Measurements from ENCODE around the gene TMEM26. TPM values are rescaled to one million over a fixed set of nuclear protein-coding genes. Genes with fewer than 3 reads are reported as not detected.

The TMEM26 gene
- total RNA-seq, 2 experiments from 2014 or later = not detected

- Mint-ChIP-seq H3K36me3 (no peaks in the 10 kb centered on the region), H3K27me3 (peaks cover 35% of the 10 kb centered on the region), H3K9me3 (ENCODE audit: low read depth) (no peaks in the 10 kb centered on the region), H3K4me1 (peaks cover 8% of the 10 kb centered on the region), H3K27ac (no peak overlapping the region), H3K4me3 (no peak overlapping the region)
- CTCF ChIA-PET = no interaction called here
- no peak for ATAC-seq
- DNase-seq = no peak
These were observed 4.2 kb downstream of the TMEM26 start for GRCh38 chr10:61448841-61449600.

- no peaks in the 10 kb centered on the region for H3K36me3 Mint-ChIP-seq
- CTCF ChIA-PET = no interaction called here
- H3K9me3 Mint-ChIP-seq (ENCODE audit: low read depth) = no peaks in the 10 kb centered on the region
These were observed 5.1 kb downstream of the TMEM26 start for GRCh38 chr10:61448091-61448490.

GRCh38 chr10:61439058-61439609, 14.0 kb downstream of the TMEM26 start:
- H3K27me3 Mint-ChIP-seq = no peaks in the 10 kb centered on the region
- peaks cover 7% of the 10 kb centered on the region for H3K4me1 Mint-ChIP-seq
- H3K4me3 Mint-ChIP-seq = no peak overlapping the region
- DNase-seq (no peak), ATAC-seq (no peak)
- H3K36me3 Mint-ChIP-seq = no peaks in the 10 kb centered on the region
- CTCF ChIA-PET = no interaction called here
- H3K27ac Mint-ChIP-seq = no peak overlapping the region
- no peaks in the 10 kb centered on the region for H3K9me3 Mint-ChIP-seq (ENCODE audit: low read depth)

More at GRCh38 chr10:61448091-61448490, 5.1 kb downstream of the TMEM26 start:
- H3K27ac Mint-ChIP-seq = no peak overlapping the region
- DNase-seq = no peak
- peaks cover 27% of the 10 kb centered on the region for H3K27me3 Mint-ChIP-seq
- no peak overlapping the region for H3K4me3 Mint-ChIP-seq
- ATAC-seq = no peak
- peaks cover 8% of the 10 kb centered on the region for H3K4me1 Mint-ChIP-seq

GRCh38 chr10:61438141-61438988, 14.8 kb downstream of the TMEM26 start:
- Mint-ChIP-seq H3K4me1 (peaks cover 7% of the 10 kb centered on the region), H3K9me3 (ENCODE audit: low read depth) (no peaks in the 10 kb centered on the region), H3K4me3 (no peak overlapping the region), H3K36me3 (no peaks in the 10 kb centered on the region), H3K27me3 (no peaks in the 10 kb centered on the region), H3K27ac (no peak overlapping the region)
- no peak for ATAC-seq
- CTCF ChIA-PET = no interaction called here
- no peak for DNase-seq

- Mint-ChIP-seq H3K27ac (no peak overlapping the region), H3K27me3 (peaks cover 2% of the 10 kb centered on the region), H3K36me3 (no peaks in the 10 kb centered on the region), H3K4me3 (no peak overlapping the region), H3K4me1 (no peaks in the 10 kb centered on the region), H3K9me3 (ENCODE audit: low read depth) (peaks cover 2% of the 10 kb centered on the region)
- CTCF ChIA-PET = no interaction called here
- no peak for ATAC-seq
- DNase-seq = no peak
These were observed 30.0 kb downstream of the TMEM26 start for GRCh38 chr10:61423178-61423577.

GRCh38 chr10:61417661-61418060, 35.5 kb downstream of the TMEM26 start:
- Mint-ChIP-seq H3K27ac (no peak overlapping the region), H3K4me3 (no peak overlapping the region), H3K9me3 (ENCODE audit: low read depth) (peaks cover 2% of the 10 kb centered on the region), H3K27me3 (peaks cover 9% of the 10 kb centered on the region), H3K36me3 (no peaks in the 10 kb centered on the region), H3K4me1 (no peaks in the 10 kb centered on the region)
- DNase-seq (no peak), ATAC-seq (no peak)
- CTCF ChIA-PET = no interaction called here

- no peaks in the 10 kb centered on the region for H3K36me3 Mint-ChIP-seq
- no peaks in the 10 kb centered on the region for H3K4me1 Mint-ChIP-seq
- no peak for ATAC-seq
- no peak for DNase-seq
- H3K27ac Mint-ChIP-seq = no peak overlapping the region
- peaks cover 2% of the 10 kb centered on the region for H3K9me3 Mint-ChIP-seq (ENCODE audit: low read depth)
- CTCF ChIA-PET = no interaction called here
- H3K4me3 Mint-ChIP-seq = no peak overlapping the region
- peaks cover 9% of the 10 kb centered on the region for H3K27me3 Mint-ChIP-seq
These were observed 37.4 kb downstream of the TMEM26 start for GRCh38 chr10:61415824-61416223.

GRCh38 chr10:61411706-61412105, 41.5 kb downstream of the TMEM26 start:
- no peak for ATAC-seq
- CTCF ChIA-PET = no interaction called here
- peaks cover 7% of the 10 kb centered on the region for H3K27me3 Mint-ChIP-seq

GRCh38 chr10:61410353-61411070, 42.7 kb downstream of the TMEM26 start:
- Mint-ChIP-seq H3K27me3 (peaks cover 7% of the 10 kb centered on the region), H3K27ac (no peak overlapping the region), H3K4me1 (no peaks in the 10 kb centered on the region), H3K36me3 (no peaks in the 10 kb centered on the region), H3K4me3 (no peak overlapping the region), H3K9me3 (ENCODE audit: low read depth) (no peaks in the 10 kb centered on the region)
- CTCF ChIA-PET = no interaction called here
- DNase-seq (no peak), ATAC-seq (no peak)

More at GRCh38 chr10:61411706-61412105, 41.5 kb downstream of the TMEM26 start:
- no peak for DNase-seq
- Mint-ChIP-seq H3K27ac (no peak overlapping the region), H3K36me3 (no peaks in the 10 kb centered on the region), H3K4me1 (no peaks in the 10 kb centered on the region), H3K9me3 (ENCODE audit: low read depth) (no peaks in the 10 kb centered on the region), H3K4me3 (no peak overlapping the region)

- Mint-ChIP-seq H3K4me1 (no peaks in the 10 kb centered on the region), H3K9me3 (ENCODE audit: low read depth) (no peaks in the 10 kb centered on the region), H3K27me3 (peaks cover 3% of the 10 kb centered on the region), H3K4me3 (no peak overlapping the region), H3K36me3 (no peaks in the 10 kb centered on the region), H3K27ac (no peak overlapping the region)
- no peak for ATAC-seq
- no peak for DNase-seq
- CTCF ChIA-PET = no interaction called here
These were observed 44.0 kb downstream of the TMEM26 start for GRCh38 chr10:61409157-61409556.

GRCh38 chr10:61408105-61408504, 45.1 kb downstream of the TMEM26 start:
- H3K27me3 Mint-ChIP-seq = peaks cover 6% of the 10 kb centered on the region
- ATAC-seq = no peak
- no peaks in the 10 kb centered on the region for H3K4me1 Mint-ChIP-seq

GRCh38 chr10:61406736-61407135, 46.4 kb downstream of the TMEM26 start:
- Mint-ChIP-seq H3K9me3 (ENCODE audit: low read depth) (no peaks in the 10 kb centered on the region), H3K4me3 (no peak overlapping the region), H3K27me3 (peaks cover 6% of the 10 kb centered on the region), H3K36me3 (no peaks in the 10 kb centered on the region), H3K4me1 (no peaks in the 10 kb centered on the region), H3K27ac (no peak overlapping the region)
- CTCF ChIA-PET = no interaction called here
- no peak for DNase-seq
- no peak for ATAC-seq

More at GRCh38 chr10:61408105-61408504, 45.1 kb downstream of the TMEM26 start:
- Mint-ChIP-seq H3K9me3 (ENCODE audit: low read depth) (no peaks in the 10 kb centered on the region), H3K36me3 (no peaks in the 10 kb centered on the region), H3K4me3 (no peak overlapping the region), H3K27ac (no peak overlapping the region)
- DNase-seq = no peak
- CTCF ChIA-PET = interaction anchor here (1.4 kb wide), 1 partner anchor 9 kb away, joined by 3 read pairs; no protein-coding TSS in a partner anchor

- CTCF ChIA-PET = no interaction called here
- Mint-ChIP-seq H3K4me3 (no peak overlapping the region), H3K9me3 (ENCODE audit: low read depth) (no peaks in the 10 kb centered on the region), H3K27ac (no peak overlapping the region), H3K4me1 (no peaks in the 10 kb centered on the region), H3K36me3 (no peaks in the 10 kb centered on the region), H3K27me3 (peaks cover 6% of the 10 kb centered on the region)
- DNase-seq = no peak
- no peak for ATAC-seq
These were observed 46.9 kb downstream of the TMEM26 start for GRCh38 chr10:61406242-61406641.

Data from activated CD8-positive, alpha-beta memory T cell treated with anti-CD3 and anti-CD28 coated beads, Interleukin-2, amount 10 ng/mL, durations not matched to agents 7 days and 5 days (primary cell).